Heart left ventricle (tissue), 16 donors: Measurements from ENCODE around the gene IFIT1. TPM values are rescaled to one million over a fixed set of nuclear protein-coding genes. Genes with fewer than 3 reads are reported as not detected.

Source experiments
- ATAC-seq, 4 donors: fragments of 200-7000 bp; cut with Tn5 transposase; one replicate each; pipeline ENCODE4 v1.9.1; 2020 to 2022; ENCODE audit warnings: moderate library complexity in 4 of 4, mild to moderate bottlenecking in 3 of 4, moderate number of reproducible peaks in 1 of 4
- DNase-seq, 5 donors: peaks; one replicate each; pipeline ENCODE4 v3.0.0-alpha.2; 2020
- H3K27ac ChIP-seq, 12 donors: fragments of 200-600 bp; sonication (generic) in 4 of 12; one replicate each; pipeline versions ENCODE4 v1.5.0 to v1.8.0; 2016 to 2022; ENCODE audit warnings: mild to moderate bottlenecking in 2 of 12
- H3K27me3 ChIP-seq, 9 donors: fragments of 200-600 bp; sonication (generic) in 2 of 9; one replicate each; pipeline versions ENCODE4 v1.5.1 to v1.8.0; 2016 to 2022; ENCODE audit warnings: mild to moderate bottlenecking in 3 of 9
- H3K36me3 ChIP-seq, 9 donors: fragments of 200-600 bp; sonication (generic) in 2 of 9; one replicate each; pipeline versions ENCODE4 v1.5.0 to v1.8.0; 2018 to 2022; ENCODE audit warnings: mild to moderate bottlenecking in 2 of 9
- H3K4me1 ChIP-seq, 12 donors: fragments of 200-600 bp; sonication (generic) in 4 of 12; one replicate each; pipeline versions ENCODE4 v1.5.0 to v1.8.0; 2016 to 2022; ENCODE audit warnings: mild to moderate bottlenecking in 3 of 12
- H3K4me3 ChIP-seq, 12 donors: fragments of 200-600 bp; sonication (generic) in 4 of 12; one replicate each; pipeline versions ENCODE4 v1.5.0 to v1.8.0; 2017 to 2022; ENCODE audit warnings: mild to moderate bottlenecking in 9 of 12, moderate library complexity in 4 of 12
- H3K9me3 ChIP-seq, 12 donors: fragments of 200-600 bp; sonication (generic) in 4 of 12; one replicate each; pipeline versions ENCODE4 v1.5.0 to v1.8.0; 2016 to 2022; ENCODE audit warnings: mild to moderate bottlenecking in 1 of 12
- CTCF ChIP-seq, 12 donors: fragments of 200-600 bp; sonication (generic) in 4 of 12; IDR thresholded peaks; one replicate each; pipeline versions ENCODE4 v1.5.0 to v1.8.0; 2018 to 2022; ENCODE audit warnings: antibody characterized with exemption in 12 of 12, mild to moderate bottlenecking in 5 of 12
- POLR2A ChIP-seq, 2 donors: fragments of 450-650 bp; IDR thresholded peaks; one replicate each; pipeline ENCODE4 v1.6.1; 2017; ENCODE audit warnings: antibody characterized with exemption in 2 of 2, mild to moderate bottlenecking in 2 of 2, moderate library complexity in 2 of 2
- WGBS, 4 donors: extraction: QIAGEN DNeasy Blood & Tissue Kit in 2 of 4; methylation state at CpG; one replicate each; pipeline versions ENCODE4 v1.1.5 to v1.1.7; 2013 to 2018; 5-methylcytosine and 5-hydroxymethylcytosine counted together
- intact Hi-C, 10 donors: fragments of 100-400 bp; cut with DNase I; formaldehyde crosslinking; loops; one replicate each; pipeline versions ENCODE4 v1.11.1 to v1.14.2; 2022
- polyA plus RNA-seq, 2 donors: library from polyadenylated mRNA; stranded (reverse); fragments of 200-250 nt; gene quantifications; one replicate each; pipeline ENCODE4 v1.2.3, GENCODE V29; 2013
- total RNA-seq, 9 donors: library from RNA; depleted of rRNA in 2 of 9; stranded (reverse); fragments of >200 nt in 2 of 9; fragmentation: NEBNext Ultra II Directional in 3 of 9; extraction: Animal tissue kit (Norgen Biotek cat#: 25700) in 3 of 9; gene quantifications; one replicate each; pipeline versions ENCODE4 v1.1.0 to v1.2.4, GENCODE V29; 2016 to 2023
- donor health status: ischemic (EF 13 %, LVEDD 7.1; RV severe dilation, severe dysfunction).
- donor health status: healthy with polysubstance abuse.
- donor health status: DM: no; HTN: yes; CAD: no.
- donor health status: DM: no; HTN: no; CAD: no.
- donor health status: ischemic (EF 25% LVEDD 6.9; RV normal size, moderate dysfunction).
- donor health status: ischemic (EF 25% LVEDD 5.7; RV mildly dilated, moderate dysfunction).
- donor health status: healthy.
- donor health status: DM: yes; HTN: yes; CAD: no.
- donor health status: ischemic (EF 35%, LVEDD 5.7; RV mildly dilated, moderate dysfunction).
- donor health status: nonischemic (EF 11% LVEDD 7.7; RV severe dilation, severe dysfunction).
- donor health status: DM: yes; HTN: yes; CAD: no.
- donor health status: PGD.
- donor health status: ischemic (EF 29% LVEDD 5.4; RV normal size, mild dysfunction).
- donor health status: nonischemic (EF 23%, LVEDD 6.1; RV moderate dilation, normal function).

IFIT1 gene
- total and polyA plus RNA-seq, 11 donors: 5.5 to 58.2 (median 25.4) TPM

- ATAC-seq (no peak), DNase-seq (no peak)
- peaks cover 0 to 16% (median 12%) of the 10 kb centered on the region in 9 donors for H3K36me3 ChIP-seq
- H3K4me1 ChIP-seq: peaks cover 0 to 44% (median 28%) of the 10 kb centered on the region in 12 donors
- WGBS, 4 donors: 83 to 92% (median 87%) methylated on average over 7 of the region's 7 CpGs
- intact Hi-C loops: loop anchor here in 3 of 10 donors (5.0 to 10.0 kb wide), 3 partner anchors 86 to 159 kb away; partner anchors contain the start of genes IFIT2 (in 1 of the 3), IFIT3 (in 1 of the 3) and LIPA (in 1 of the 3)
- peak overlapping the region in 9 of 12 donors; percentile 75 to 95 (median 87) for H3K4me3 ChIP-seq
- TF ChIP-seq CTCF (IDR thresholded peaks at IDR 0.05) (no peak), POLR2A (IDR thresholded peaks at IDR 0.05) (no peak)
- peak overlapping the region in 11 of 12 donors; percentile 93 to 99 (median 96) for H3K27ac ChIP-seq
- no peaks in the 10 kb centered on the region for H3K9me3 ChIP-seq
- H3K27me3 ChIP-seq: no peaks in the 10 kb centered on the region
Observed at GRCh38 chr10:89413398-89413912, 21.0 kb downstream of the IFIT1 start.

- DNase-seq: peak; percentile 74 to 87 (median 78)
- H3K9me3 ChIP-seq: no peaks in the 10 kb centered on the region
- peak; percentile 79 to 95 (median 92) for ATAC-seq
- H3K27ac ChIP-seq: peak within 1 kb of the TSS; percentile 92 to 99 (median 96)
- H3K27me3 ChIP-seq: no peaks in the 10 kb centered on the region
- H3K36me3 ChIP-seq: peaks cover 0 to 23% (median 12%) of the 10 kb centered on the region in 9 donors
- TF ChIP-seq POLR2A (IDR thresholded peaks at IDR 0.05): peak in 1 of 2 donors; percentile 38
- peak in 3 of 12 donors; percentile 23 to 30 (median 25) for TF ChIP-seq CTCF (IDR thresholded peaks at IDR 0.05)
- peak within 1 kb of the TSS; percentile 75 to 95 (median 86) for H3K4me3 ChIP-seq
- intact Hi-C loops: loop anchor here in 5 of 10 donors (2.0 to 10.0 kb wide), 5 partner anchors 22 to 160 kb away; partner anchors contain the start of genes IFIT1 (in 1 of the 5), IFIT2 (in 1 of the 5), IFIT3 (in 1 of the 5) and LIPA (in 1 of the 5)
- peaks cover 0 to 53% (median 33%) of the 10 kb centered on the region in 12 donors for H3K4me1 ChIP-seq
- 0 to 1% (median 0%) methylated on average over 21 to 48 of the region's 48 CpGs for WGBS, 4 donors
Observed at GRCh38 chr10:89414146-89414878, 21.9 kb downstream of the IFIT1 start, which contains the start of gene IFIT5. IFIT5 (plus strand) TSS chr10:89414568; CDS start chr10:89414799, 231 bp downstream.

- H3K36me3 ChIP-seq: peaks cover 0 to 28% (median 12%) of the 10 kb centered on the region in 9 donors
- WGBS, 4 donors: 2 to 5% (median 3%) methylated on average over 44 to 66 of the region's 66 CpGs
- intact Hi-C loops: loop anchor here in 5 of 10 donors (2.0 to 10.0 kb wide), 5 partner anchors 22 to 160 kb away; partner anchors contain the start of genes IFIT1 (in 1 of the 5), IFIT2 (in 1 of the 5), IFIT3 (in 1 of the 5) and LIPA (in 1 of the 5)
- ATAC-seq: peak; percentile 51 to 85 (median 76)
- peak overlapping the region; percentile 92 to 99 (median 96) for H3K27ac ChIP-seq
- peak in 1 of 2 donors; percentile 6 for TF ChIP-seq POLR2A (IDR thresholded peaks at IDR 0.05)
- TF ChIP-seq CTCF (IDR thresholded peaks at IDR 0.05): peak in 2 of 12 donors; percentile 12 to 14
- H3K27me3 ChIP-seq: no peaks in the 10 kb centered on the region
- peaks cover 0 to 61% (median 36%) of the 10 kb centered on the region in 12 donors for H3K4me1 ChIP-seq
- no peaks in the 10 kb centered on the region for H3K9me3 ChIP-seq
- peak overlapping the region; percentile 75 to 95 (median 86) for H3K4me3 ChIP-seq
- DNase-seq: peak; percentile 48 to 78 (median 57)
Observed at GRCh38 chr10:89414879-89415821, 22.7 kb downstream of the IFIT1 start.
